Mesodermal cell (in vitro differentiated cells): ENCODE measurements around the gene GRIA1.

Experiments
- H3K27ac ChIP-seq: 2 replicates; pipeline ENCODE4 v1.7.0; 2013; ENCODE audit warnings: mild to moderate bottlenecking, low read depth, low read length, moderate library complexity; ENCODE audit not compliant: severe bottlenecking
- H3K36me3 ChIP-seq: 2 replicates; pipeline ENCODE4 v1.7.1; 2013; ENCODE audit warnings: mild to moderate bottlenecking, low read length, moderate library complexity; ENCODE audit not compliant: control insufficient read depth, insufficient read depth
- H3K4me1 ChIP-seq: one replicate; pipeline ENCODE4 v1.7.1; 2013; ENCODE audit warnings: mild to moderate bottlenecking, low read length; ENCODE audit not compliant: insufficient read depth, control insufficient read depth, poor library complexity, severe bottlenecking
- H3K4me3 ChIP-seq: 2 replicates; pipeline ENCODE4 v1.7.0; 2013; ENCODE audit warnings: low read length, control low read depth, mild to moderate bottlenecking; ENCODE audit not compliant: insufficient read depth, poor library complexity, severe bottlenecking; ENCODE audit errors: extremely low read depth
- H3K9me3 ChIP-seq: 2 replicates; pipeline ENCODE4 v1.7.1; 2013; ENCODE audit warnings: mild to moderate bottlenecking, low read length, moderate library complexity; ENCODE audit not compliant: control insufficient read depth
- WGBS, 2 experiments: methylation state at CpG; one replicate each; pipeline ENCODE4 v1.1.5; 2013; ENCODE audit warnings: missing lambda C conversion rate in 2 of 2; ENCODE audit not compliant: insufficient coverage in 2 of 2; 5-methylcytosine and 5-hydroxymethylcytosine counted together

Gene GRIA1

GRCh38 chr5:153520952-153521351 lies 30.5 kb downstream of the GRIA1 start:
- no peak overlapping the region for H3K27ac ChIP-seq

GRCh38 chr5:153523211-153523610 lies 32.7 kb downstream of the GRIA1 start:
- Histone ChIP-seq H3K4me3 (no peak overlapping the region), H3K36me3 (no peaks in the 10 kb centered on the region), H3K9me3 (no peaks in the 10 kb centered on the region), H3K4me1 (peaks cover 7% of the 10 kb centered on the region), H3K27ac (no peak overlapping the region)

More at GRCh38 chr5:153520952-153521351, 30.5 kb downstream of the GRIA1 start:
- WGBS, 2 experiments: 80 to 90% methylated on average over 1 to 2 of the region's 2 CpGs
- no peak overlapping the region for H3K4me3 ChIP-seq
- no peaks in the 10 kb centered on the region for H3K9me3 ChIP-seq
- peaks cover 7% of the 10 kb centered on the region for H3K4me1 ChIP-seq
- no peaks in the 10 kb centered on the region for H3K36me3 ChIP-seq

- peaks cover 7% of the 10 kb centered on the region for H3K4me1 ChIP-seq
Observed at GRCh38 chr5:153523831-153524230, 33.4 kb downstream of the GRIA1 start.

GRCh38 chr5:153525536-153525935 lies 35.1 kb downstream of the GRIA1 start:
- Histone ChIP-seq H3K9me3 (no peaks in the 10 kb centered on the region), H3K27ac (no peak overlapping the region), H3K36me3 (no peaks in the 10 kb centered on the region), H3K4me3 (no peak overlapping the region), H3K4me1 (peaks cover 7% of the 10 kb centered on the region)
- WGBS, 2 experiments: no CpG with 5 or more reads among the region's 1 CpG

More at GRCh38 chr5:153523831-153524230, 33.4 kb downstream of the GRIA1 start:
- 80 to 81% methylated on average over 4 of the region's 5 CpGs for WGBS, 2 experiments
- H3K27ac ChIP-seq: no peak overlapping the region
- no peaks in the 10 kb centered on the region for H3K9me3 ChIP-seq
- H3K4me3 ChIP-seq: no peak overlapping the region
- no peaks in the 10 kb centered on the region for H3K36me3 ChIP-seq

GRCh38 chr5:153530357-153531143 lies 40.1 kb downstream of the GRIA1 start:
- Histone ChIP-seq H3K4me1 (no peaks in the 10 kb centered on the region), H3K4me3 (no peak overlapping the region), H3K36me3 (no peaks in the 10 kb centered on the region), H3K27ac (no peak overlapping the region), H3K9me3 (no peaks in the 10 kb centered on the region)
- WGBS, 2 experiments: 77 to 100% methylated on average over 3 of the region's 4 CpGs

- Histone ChIP-seq H3K4me3 (no peak overlapping the region), H3K36me3 (no peaks in the 10 kb centered on the region), H3K9me3 (no peaks in the 10 kb centered on the region), H3K27ac (no peak overlapping the region), H3K4me1 (peaks cover 4% of the 10 kb centered on the region)
- no CpG with 5 or more reads among the region's 1 CpG for WGBS, 2 experiments
Observed at GRCh38 chr5:153533546-153533945, 43.1 kb downstream of the GRIA1 start.

- Histone ChIP-seq H3K4me3 (no peak overlapping the region), H3K9me3 (no peaks in the 10 kb centered on the region), H3K4me1 (peaks cover 4% of the 10 kb centered on the region), H3K36me3 (no peaks in the 10 kb centered on the region), H3K27ac (no peak overlapping the region)
- no CpG with 5 or more reads among the region's 1 CpG for WGBS, 2 experiments
Observed at GRCh38 chr5:153534102-153534501, 43.6 kb downstream of the GRIA1 start.

GRCh38 chr5:153537207-153537606 lies 46.7 kb downstream of the GRIA1 start:
- no peak overlapping the region for H3K27ac ChIP-seq
- 84 to 89% methylated on average over 5 to 7 of the region's 8 CpGs for WGBS, 2 experiments
- H3K4me3 ChIP-seq: no peak overlapping the region
- no peaks in the 10 kb centered on the region for H3K36me3 ChIP-seq
- no peaks in the 10 kb centered on the region for H3K9me3 ChIP-seq
- peaks cover 4% of the 10 kb centered on the region for H3K4me1 ChIP-seq

GRCh38 chr5:153539983-153540382 lies 49.5 kb downstream of the GRIA1 start:
- Histone ChIP-seq H3K4me3 (no peak overlapping the region), H3K27ac (no peak overlapping the region), H3K9me3 (no peaks in the 10 kb centered on the region), H3K36me3 (no peaks in the 10 kb centered on the region), H3K4me1 (peaks cover 4% of the 10 kb centered on the region)
- WGBS, 2 experiments: 83% methylated on average over 3 of the region's 4 CpGs; no CpG with 5 or more reads in 1 of the 2 experiments

GRCh38 chr5:153542536-153542935 lies 52.1 kb downstream of the GRIA1 start:
- no CpG with 5 or more reads among the region's 1 CpG for WGBS, 2 experiments
- H3K36me3 ChIP-seq: no peaks in the 10 kb centered on the region

GRCh38 chr5:153543288-153543687 lies 52.8 kb downstream of the GRIA1 start:
- Histone ChIP-seq H3K4me1 (no peaks in the 10 kb centered on the region), H3K9me3 (no peaks in the 10 kb centered on the region), H3K36me3 (no peaks in the 10 kb centered on the region), H3K4me3 (no peak overlapping the region), H3K27ac (no peak overlapping the region)

More at GRCh38 chr5:153542536-153542935, 52.1 kb downstream of the GRIA1 start:
- H3K27ac ChIP-seq: no peak overlapping the region
- no peaks in the 10 kb centered on the region for H3K4me1 ChIP-seq
- no peaks in the 10 kb centered on the region for H3K9me3 ChIP-seq
- H3K4me3 ChIP-seq: no peak overlapping the region
